KMS-11 (cell line): Measurements from ENCODE around the gene TTC19.

Experiments
- H2AFZ ChIP-seq: fragments of 200-600 bp; sonication (generic); 2 replicates; pipeline ENCODE4 v1.6.1; 2016; ENCODE audit warnings: antibody characterized with exemption, mixed run types, low read depth
- H3K27ac ChIP-seq: fragments of 200-600 bp; sonication (generic); 2 replicates; pipeline ENCODE4 v1.6.1; 2016; ENCODE audit warnings: mild to moderate bottlenecking, mixed run types
- H3K27me3 ChIP-seq: fragments of 200-600 bp; sonication (generic); 2 replicates; pipeline ENCODE4 v1.6.1; 2017; ENCODE audit warnings: mild to moderate bottlenecking, low read depth, mixed run types, moderate library complexity; ENCODE audit not compliant: insufficient read depth
- H3K36me3 ChIP-seq: fragments of 200-600 bp; sonication (generic); 2 replicates; pipeline ENCODE4 v1.6.1; 2017; ENCODE audit warnings: mild to moderate bottlenecking, mixed run types; ENCODE audit not compliant: insufficient read depth
- H3K4me1 ChIP-seq: fragments of 200-600 bp; sonication (generic); 2 replicates; pipeline ENCODE4 v1.6.1; 2016; ENCODE audit warnings: mild to moderate bottlenecking, low read depth, mixed run types; ENCODE audit not compliant: poor library complexity, severe bottlenecking
- H3K4me2 ChIP-seq: fragments of 200-600 bp; sonication (generic); 2 replicates; pipeline ENCODE4 v1.7.0; 2016; ENCODE audit warnings: mild to moderate bottlenecking, mixed run types
- H3K4me3 ChIP-seq: fragments of 200-600 bp; sonication (generic); IDR thresholded peaks from 2 replicates; pipeline ENCODE4 v1.6.1; 2017; ENCODE audit warnings: low read depth, low read length, mixed read lengths; ENCODE audit not compliant: insufficient read depth
- H3K79me2 ChIP-seq: fragments of 200-600 bp; sonication (generic); 2 replicates; pipeline ENCODE4 v1.6.1; 2016; ENCODE audit warnings: low read depth, mixed run types; ENCODE audit not compliant: insufficient read depth
- H3K9ac ChIP-seq: fragments of 200-600 bp; sonication (generic); 2 replicates; pipeline ENCODE4 v1.6.1; 2016; ENCODE audit warnings: mild to moderate bottlenecking, mixed run types
- H4K20me1 ChIP-seq: fragments of 200-600 bp; sonication (generic); 2 replicates; pipeline ENCODE4 v1.6.1; 2016; ENCODE audit warnings: mild to moderate bottlenecking, mixed run types; ENCODE audit not compliant: insufficient read depth
- CTCF ChIP-seq: fragments of 200-600 bp; sonication (generic); conservative IDR thresholded peaks from 2 replicates; pipeline ENCODE4 v1.6.1; 2017; ENCODE audit warnings: low read depth, mild to moderate bottlenecking, antibody characterized with exemption, low read length, moderate library complexity, mixed read lengths

TTC19 gene

GRCh38 chr17:15999141-15999973 is at the start of gene TTC19, which contains the start of gene ZSWIM7:
TSS of gene TTC19 (plus strand) at chr17:15999824. CDS start at chr17:15999849, 25 bp downstream.
TSS of gene ZSWIM7 (minus strand) at chr17:15999704. CDS start at chr17:15999594, 110 bp downstream.
- no peaks in the 10 kb centered on the region for H3K36me3 ChIP-seq
- peak within 1 kb of the TSS; percentile 34 for H2AFZ ChIP-seq
- no peaks in the 10 kb centered on the region for H4K20me1 ChIP-seq
- H3K4me2 ChIP-seq: no peak within 1 kb of the TSS
- no peaks in the 10 kb centered on the region for H3K79me2 ChIP-seq
- H3K9ac ChIP-seq: peak within 1 kb of the TSS; percentile 44; the same call in 1 of the 2 replicates
- H3K4me1 ChIP-seq: no peaks in the 10 kb centered on the region
- no peak for TF ChIP-seq CTCF
- no peak within 1 kb of the TSS for H3K4me3 ChIP-seq
- H3K27me3 ChIP-seq: no peaks in the 10 kb centered on the region
- H3K27ac ChIP-seq: peak within 1 kb of the TSS; percentile 55

- Histone ChIP-seq H3K27me3 (no peaks in the 10 kb centered on the region), H3K4me3 (no peak overlapping the region), H3K27ac (no peak overlapping the region), H3K4me2 (no peak overlapping the region), H3K4me1 (no peaks in the 10 kb centered on the region), H3K9ac (no peak overlapping the region), H4K20me1 (no peaks in the 10 kb centered on the region), H3K36me3 (no peaks in the 10 kb centered on the region), H2AFZ (no peak overlapping the region), H3K79me2 (no peaks in the 10 kb centered on the region)
- TF ChIP-seq CTCF: no peak
Measured at GRCh38 chr17:15951368-15952047, 48.1 kb upstream of the TTC19 start.

- Histone ChIP-seq H4K20me1 (no peaks in the 10 kb centered on the region), H3K4me2 (no peak overlapping the region), H3K27me3 (no peaks in the 10 kb centered on the region), H3K79me2 (no peaks in the 10 kb centered on the region), H2AFZ (no peak overlapping the region), H3K9ac (no peak overlapping the region), H3K36me3 (no peaks in the 10 kb centered on the region), H3K4me1 (no peaks in the 10 kb centered on the region), H3K4me3 (no peak overlapping the region), H3K27ac (no peak overlapping the region)
- TF ChIP-seq CTCF: no peak
Measured at GRCh38 chr17:15952048-15952532, 47.5 kb upstream of the TTC19 start.

GRCh38 chr17:15952916-15953790 is 46.5 kb upstream of the TTC19 start:
- H2AFZ ChIP-seq: no peak overlapping the region
- H3K79me2 ChIP-seq: no peaks in the 10 kb centered on the region
- H3K4me3 ChIP-seq: no peak overlapping the region
- H3K9ac ChIP-seq: no peak overlapping the region
- no peak overlapping the region for H3K4me2 ChIP-seq
- H4K20me1 ChIP-seq: no peaks in the 10 kb centered on the region
- no peak for TF ChIP-seq CTCF
- H3K36me3 ChIP-seq: no peaks in the 10 kb centered on the region
- H3K4me1 ChIP-seq: no peaks in the 10 kb centered on the region
- no peak overlapping the region for H3K27ac ChIP-seq
- no peaks in the 10 kb centered on the region for H3K27me3 ChIP-seq
